NK-92 (cell line): ENCODE results near the gene ATAD1.

ENCODE experiments used
- DNase-seq: peaks from one replicate; lab custom pipeline; 2025; ENCODE audit not compliant: unreplicated experiment; lab: John Stamatoyannopoulos, UW

ATAD1 gene

DNA sequence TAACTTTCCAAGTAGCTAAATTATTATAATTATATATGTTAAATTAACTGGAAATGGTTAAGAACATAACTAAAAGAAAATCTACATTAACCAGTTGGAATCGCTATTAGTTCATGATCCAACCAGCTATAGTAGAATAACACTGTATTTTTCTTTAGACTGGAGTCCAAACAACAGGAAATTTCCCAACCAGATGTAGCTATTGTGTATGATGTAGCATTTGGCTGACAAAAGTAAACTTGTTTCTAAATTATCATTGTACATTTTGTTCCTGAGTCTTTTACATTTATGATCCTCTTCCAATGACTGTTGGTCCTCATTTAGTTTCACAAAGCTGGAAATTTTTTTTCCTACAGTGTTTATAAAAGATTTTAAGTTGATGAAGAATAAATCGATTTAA, 96.2 kb downstream of the ATAD1 start:
- no peak for DNase-seq

GRCh38 chr10:87720665-87721064, 97.4 kb downstream of the ATAD1 start:
- DNase-seq: no peak

DNA sequence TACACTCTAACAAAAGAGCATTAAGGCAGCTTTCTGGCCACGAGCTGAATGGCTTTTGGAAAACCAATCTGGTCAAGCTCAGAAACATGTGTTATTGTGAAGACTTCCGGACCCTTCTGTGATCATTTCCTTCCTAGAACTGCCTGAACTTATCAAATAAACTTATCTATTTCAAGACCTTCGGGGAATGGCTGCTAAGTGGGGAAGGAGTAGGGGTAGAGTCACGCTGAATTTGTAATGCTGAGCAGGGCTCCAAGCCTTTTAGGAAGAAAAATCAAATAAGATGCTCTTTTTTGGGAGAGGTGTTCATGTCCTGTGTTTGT, 101.7 kb downstream of the ATAD1 start:
- no peak for DNase-seq

GRCh38 chr10:87715552-87716347, 102.3 kb downstream of the ATAD1 start:
- DNase-seq: no peak

DNA sequence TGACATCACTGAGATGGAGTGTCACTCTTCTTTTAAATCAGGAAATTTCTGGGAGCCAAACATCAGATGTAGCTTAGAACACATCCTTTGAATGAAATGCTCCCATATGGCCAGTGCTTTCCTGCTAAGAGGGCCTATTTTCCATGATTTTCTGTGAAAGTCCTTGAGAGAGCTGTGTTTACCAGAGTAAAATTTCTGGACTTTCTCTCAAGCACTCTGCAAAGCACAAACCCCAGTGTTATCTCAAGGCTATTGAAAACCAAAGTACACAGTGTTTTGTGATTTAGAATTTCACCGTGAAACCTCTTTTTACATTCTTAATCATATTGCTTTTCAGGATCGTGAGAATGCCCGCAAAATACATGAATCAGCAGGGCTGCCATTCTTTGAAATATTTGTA, 104.3 kb downstream of the ATAD1 start:
- no peak for DNase-seq

GRCh38 chr10:87712913-87713616, 105.0 kb downstream of the ATAD1 start:
- DNase-seq: no peak

- no peak for DNase-seq
Observed at GRCh38 chr10:87707254-87707653, 110.8 kb downstream of the ATAD1 start.

- DNase-seq: no peak
Observed at GRCh38 chr10:87706731-87707130, 111.3 kb downstream of the ATAD1 start.

- DNase-seq: no peak
Observed at GRCh38 chr10:87705339-87705738, 112.7 kb downstream of the ATAD1 start.

GRCh38 chr10:87703771-87704170, 114.3 kb downstream of the ATAD1 start:
- DNase-seq: no peak

- DNase-seq: no peak
Observed at GRCh38 chr10:87702973-87703294, 115.1 kb downstream of the ATAD1 start.

DNA sequence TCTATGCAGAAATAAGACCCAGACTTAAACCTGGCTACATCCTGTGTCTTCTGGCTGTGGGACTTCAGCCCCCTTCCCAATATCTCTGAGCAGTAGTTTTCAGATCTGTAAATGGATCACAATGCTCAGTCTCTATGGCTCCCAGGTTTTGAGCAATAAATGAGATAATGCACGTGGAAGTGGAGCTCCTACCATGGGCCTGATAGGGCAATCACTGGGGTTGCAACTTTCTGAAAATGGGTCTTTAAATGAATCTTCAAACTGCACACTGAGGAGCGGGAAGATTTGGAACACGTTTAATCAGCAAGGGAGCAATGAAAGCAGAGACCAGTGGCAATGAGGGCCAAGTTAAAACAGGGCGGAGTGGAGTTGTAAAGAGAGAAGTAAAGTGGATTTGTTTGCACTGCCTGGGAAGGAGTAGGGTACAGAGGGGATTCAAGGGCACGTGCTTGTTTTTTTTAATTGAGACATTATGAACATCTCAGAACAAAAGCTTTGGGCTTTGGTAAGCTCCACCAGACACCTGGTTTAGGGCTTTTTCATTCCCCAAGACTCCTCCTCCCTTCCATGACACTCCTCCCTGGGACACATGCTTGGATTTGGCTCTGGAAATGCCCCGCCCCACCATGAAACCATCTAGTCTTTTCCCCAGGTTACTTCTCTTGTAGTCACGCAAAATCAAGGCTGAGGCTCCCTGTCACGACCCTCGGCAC, 115.6 kb downstream of the ATAD1 start:
- DNase-seq: no peak
